COLO668 (cell line): Measurements from ENCODE around the gene MPPED2.

Experiments
- DNase-seq: peaks from one replicate; lab custom pipeline; 2025; ENCODE audit not compliant: unreplicated experiment; lab: John Stamatoyannopoulos, UW

Gene MPPED2

GRCh38 chr11:30488304-30488998 lies 97.7 kb downstream of the MPPED2 start:
- peak; percentile 74 for DNase-seq

GRCh38 chr11:30487200-30487898 lies 98.8 kb downstream of the MPPED2 start:
- no peak for DNase-seq

- DNase-seq: no peak
These were observed 100.4 kb downstream of the MPPED2 start for GRCh38 chr11:30485756-30486155.

GRCh38 chr11:30485222-30485621 lies 100.9 kb downstream of the MPPED2 start:
- DNase-seq: no peak

- DNase-seq: no peak
These were observed 103.1 kb downstream of the MPPED2 start for GRCh38 chr11:30483056-30483455.

GRCh38 chr11:30481796-30482195 lies 104.4 kb downstream of the MPPED2 start:
- no peak for DNase-seq

GRCh38 chr11:30481330-30481729 lies 104.8 kb downstream of the MPPED2 start:
- DNase-seq: no peak

GRCh38 chr11:30479899-30480298 lies 106.3 kb downstream of the MPPED2 start:
- DNase-seq: no peak

- DNase-seq: no peak
These were observed 107.2 kb downstream of the MPPED2 start for GRCh38 chr11:30478923-30479322.

GRCh38 chr11:30477061-30477460 lies 109.1 kb downstream of the MPPED2 start:
- DNase-seq: no peak

GRCh38 chr11:30474151-30474954 lies 111.8 kb downstream of the MPPED2 start:
- DNase-seq: no peak

- no peak for DNase-seq
These were observed 114.9 kb downstream of the MPPED2 start for GRCh38 chr11:30471244-30471643.

GRCh38 chr11:30468881-30469280 lies 117.3 kb downstream of the MPPED2 start:
- no peak for DNase-seq

- no peak for DNase-seq
These were observed 119.0 kb downstream of the MPPED2 start for GRCh38 chr11:30467176-30467575.

- no peak for DNase-seq
These were observed 120.5 kb downstream of the MPPED2 start for GRCh38 chr11:30465623-30466022.

GRCh38 chr11:30465192-30465591 lies 121.0 kb downstream of the MPPED2 start:
- DNase-seq: no peak

GRCh38 chr11:30463266-30463665 lies 122.9 kb downstream of the MPPED2 start:
- no peak for DNase-seq

- no peak for DNase-seq
These were observed 123.7 kb downstream of the MPPED2 start for GRCh38 chr11:30462421-30462820.

- DNase-seq: no peak
These were observed 126.3 kb downstream of the MPPED2 start for GRCh38 chr11:30459821-30460220.

GRCh38 chr11:30459306-30459705 lies 126.8 kb downstream of the MPPED2 start:
- DNase-seq: no peak

GRCh38 chr11:30458541-30458940 lies 127.6 kb downstream of the MPPED2 start:
- no peak for DNase-seq

- DNase-seq: no peak
These were observed 129.1 kb downstream of the MPPED2 start for GRCh38 chr11:30457087-30457486.
